ENCODE results near the gene IKZF5. TPM values are rescaled to one million over a fixed set of nuclear protein-coding genes. Genes with fewer than 3 reads are reported as not detected.
A peak's percentile ranks its signal among the peaks of the same experiment; 100 is the strongest.

The IKZF5 gene
- total RNA-seq, 1 experiment from 2014 or later = 10.4 TPM

- Histone ChIP-seq H3K36me3 (ENCODE audit: control insufficient read depth, insufficient read depth, low read length) (no peaks in the 10 kb centered on the region; the same call in 1 of the 2 replicates), H3K9me3 (no peaks in the 10 kb centered on the region), H3K4me1 (no peaks in the 10 kb centered on the region), H3K27me3 (replicated peaks; ENCODE audit: control insufficient read depth, insufficient read depth, low read length) (no peaks in the 10 kb centered on the region), H3K4me3 (ENCODE audit: low read depth, low read length) (no peak overlapping the region)
- POLR2A ChIA-PET = no interaction called here
- Mint-ChIP-seq H3K4me1 (ENCODE audit: low read depth, unreplicated experiment) (no peaks in the 10 kb centered on the region), H3K9me3 (ENCODE audit: unreplicated experiment) (no peaks in the 10 kb centered on the region), H3K27ac (ENCODE audit: unreplicated experiment) (no peak overlapping the region), H3K27me3 (ENCODE audit: insufficient read depth, unreplicated experiment) (no peaks in the 10 kb centered on the region), H3K4me3 (ENCODE audit: unreplicated experiment) (no peak overlapping the region), H3K36me3 (ENCODE audit: insufficient read depth, unreplicated experiment) (no peaks in the 10 kb centered on the region)
- CTCF ChIA-PET = interaction anchor here (1.2 to 2.4 kb wide), 3 partner anchors 95 to 510 kb away, joined by 4 to 15 read pairs (median 9); no protein-coding TSS in a partner anchor
- intact Hi-C loops (cut with micrococcal nuclease; ENCODE audit: unreplicated experiment) = no loop called here
- peak in 1 of 2 experiments; percentile 11 for DNase-seq
- TF ChIP-seq CTCF (IDR thresholded peaks at IDR 0.05; ENCODE audit: insufficient read depth in 1 of 2, low read depth in 1 of 2, low read length in 1 of 2, severe bottlenecking in 1 of 2, unreplicated experiment in 1 of 2) = peak; percentile 16 to 19
- BruUV-seq (replicated peaks) = no TSS peak
Observed at GRCh38 chr10:123044391-123044790, 35.8 kb upstream of the IKZF5 start.

GRCh38 chr10:123043409-123043925 lies 34.9 kb upstream of the IKZF5 start:
- CTCF ChIA-PET = interaction anchor here (0.7 to 2.4 kb wide), 9 partner anchors 10 to 473 kb away, joined by 3 to 15 read pairs (median 5); partner anchors contain the start of gene BUB3
- peak; percentile 70 to 76 for DNase-seq
- POLR2A ChIA-PET = interaction anchor here (0.6 kb wide), 1 partner anchor 257 kb away, joined by 3 read pairs; no protein-coding TSS in a partner anchor
- no TSS peak for BruUV-seq (replicated peaks)
- Histone ChIP-seq H3K27me3 (replicated peaks; ENCODE audit: control insufficient read depth, insufficient read depth, low read length) (no peaks in the 10 kb centered on the region), H3K9me3 (no peaks in the 10 kb centered on the region), H3K4me3 (ENCODE audit: low read depth, low read length) (no peak overlapping the region), H3K36me3 (ENCODE audit: control insufficient read depth, insufficient read depth, low read length) (no peaks in the 10 kb centered on the region; the same call in 1 of the 2 replicates), H3K4me1 (no peaks in the 10 kb centered on the region)
- peak; percentile 81 to 85 for TF ChIP-seq CTCF (IDR thresholded peaks at IDR 0.05; ENCODE audit: insufficient read depth in 1 of 2, low read depth in 1 of 2, low read length in 1 of 2, severe bottlenecking in 1 of 2, unreplicated experiment in 1 of 2)
- Mint-ChIP-seq H3K27ac (ENCODE audit: unreplicated experiment) (no peak overlapping the region), H3K27me3 (ENCODE audit: insufficient read depth, unreplicated experiment) (no peaks in the 10 kb centered on the region), H3K4me1 (ENCODE audit: low read depth, unreplicated experiment) (no peaks in the 10 kb centered on the region), H3K36me3 (ENCODE audit: insufficient read depth, unreplicated experiment) (no peaks in the 10 kb centered on the region), H3K4me3 (ENCODE audit: unreplicated experiment) (no peak overlapping the region), H3K9me3 (ENCODE audit: unreplicated experiment) (no peaks in the 10 kb centered on the region)
- intact Hi-C loops (cut with micrococcal nuclease; ENCODE audit: unreplicated experiment) = loop anchor here (1.0 to 2.0 kb wide), 5 partner anchors 90 to 516 kb away; no protein-coding TSS in a partner anchor

GRCh38 chr10:123042708-123043408 lies 34.3 kb upstream of the IKZF5 start:
- no TSS peak for BruUV-seq (replicated peaks)
- ChIA-PET CTCF (interaction anchor here (0.8 to 2.4 kb wide), 8 partner anchors 9 to 338 kb away, joined by 3 to 15 read pairs (median 5); partner anchors contain the start of gene BUB3), POLR2A (no interaction called here)
- no peak for DNase-seq
- no peak overlapping the region for H3K4me3 Mint-ChIP-seq (ENCODE audit: unreplicated experiment)
- no peaks in the 10 kb centered on the region for H3K9me3 Mint-ChIP-seq (ENCODE audit: unreplicated experiment)
- no peaks in the 10 kb centered on the region for H3K4me1 ChIP-seq
- no peak overlapping the region for H3K4me3 ChIP-seq (ENCODE audit: low read depth, low read length)
- H3K27me3 Mint-ChIP-seq (ENCODE audit: insufficient read depth, unreplicated experiment) = no peaks in the 10 kb centered on the region
- H3K27ac Mint-ChIP-seq (ENCODE audit: unreplicated experiment) = no peak overlapping the region
- intact Hi-C loops (cut with micrococcal nuclease; ENCODE audit: unreplicated experiment) = loop anchor here (1.0 to 2.0 kb wide), 5 partner anchors 90 to 516 kb away; no protein-coding TSS in a partner anchor
- no peaks in the 10 kb centered on the region for H3K36me3 ChIP-seq (ENCODE audit: control insufficient read depth, insufficient read depth, low read length)
- H3K36me3 Mint-ChIP-seq (ENCODE audit: insufficient read depth, unreplicated experiment) = no peaks in the 10 kb centered on the region
- no peaks in the 10 kb centered on the region for H3K27me3 ChIP-seq (replicated peaks; ENCODE audit: control insufficient read depth, insufficient read depth, low read length)
- TF ChIP-seq CTCF (IDR thresholded peaks at IDR 0.05; ENCODE audit: insufficient read depth in 1 of 2, low read depth in 1 of 2, low read length in 1 of 2, severe bottlenecking in 1 of 2, unreplicated experiment in 1 of 2) = no peak
- H3K9me3 ChIP-seq = no peaks in the 10 kb centered on the region
- no peaks in the 10 kb centered on the region for H3K4me1 Mint-ChIP-seq (ENCODE audit: low read depth, unreplicated experiment)
